ENCODE measurements around the gene NPAS4.
"Not testable (repeated sequence)": the region's sequence is repeated elsewhere in the genome, so short reads cannot be mapped to it uniquely, and the experiment has no call there.

The NPAS4 gene

GRCh38 chr11:66462010-66462409, 41.2 kb downstream of the NPAS4 start:
- Histone ChIP-seq H3K79me1 (replicated peaks; ENCODE audit: low read length, poor library complexity, severe bottlenecking) (no peaks in the 10 kb centered on the region), H3K4me1 (ENCODE audit: control insufficient read depth, insufficient read depth, low read depth, low read length) (peaks cover 7% of the 10 kb centered on the region), H3K36me3 (ENCODE audit: control insufficient read depth in 1 of 2, insufficient read depth in 2 of 2, low read depth in 1 of 2, low read length in 2 of 2) (no peaks in the 10 kb centered on the region), H3K4me3 (ENCODE audit: insufficient read depth in 1 of 2, low read depth in 1 of 2, low read length in 2 of 2) (no peak overlapping the region), H3K4ac (ENCODE audit: low read depth in 1 of 2, low read length in 2 of 2) (no peak overlapping the region), H2AFZ (ENCODE audit: low read depth, low read length) (no peak overlapping the region), H2AK5ac (ENCODE audit: low read length, severe bottlenecking) (no peak overlapping the region), H4K8ac (ENCODE audit: low read length) (no peak overlapping the region), H3K9ac (ENCODE audit: low read length) (no peak overlapping the region), H3K27me3 (ENCODE audit: control insufficient read depth in 1 of 2, insufficient read depth in 1 of 2, low read length in 2 of 2) (peaks cover 0 to 10% of the 10 kb centered on the region in 2 experiments), H3K4me2 (ENCODE audit: low read length, poor library complexity, severe bottlenecking) (no peak overlapping the region), H2BK12ac (ENCODE audit: low read length in 2 of 2) (no peak overlapping the region), H3K27ac (ENCODE audit: low read length, poor library complexity, severe bottlenecking) (no peak overlapping the region), H3K14ac (ENCODE audit: low read length in 2 of 2) (no peak overlapping the region), H4K91ac (ENCODE audit: low read length) (no peak overlapping the region), H2BK15ac (ENCODE audit: low read depth, poor library complexity, severe bottlenecking) (no peak overlapping the region), H2BK120ac (ENCODE audit: low read depth, low read length) (no peak overlapping the region), H3K18ac (ENCODE audit: low read depth in 1 of 2, low read length in 2 of 2) (no peak overlapping the region), H2BK5ac (ENCODE audit: low read depth, low read length, poor library complexity, severe bottlenecking) (no peak overlapping the region), H3K9me3 (ENCODE audit: control insufficient read depth, low read length) (no peaks in the 10 kb centered on the region), H3K23ac (ENCODE audit: low read length in 2 of 2) (no peak overlapping the region)
- no peak for DNase-seq

GRCh38 chr11:66462911-66463310, 42.1 kb downstream of the NPAS4 start:
- H2AFZ ChIP-seq (ENCODE audit: low read depth, low read length) = no peak overlapping the region
- no peak overlapping the region for H2AK5ac ChIP-seq (ENCODE audit: low read length, severe bottlenecking)
- no peak overlapping the region for H3K23ac ChIP-seq (ENCODE audit: low read length in 2 of 2)
- H4K91ac ChIP-seq (ENCODE audit: low read length) = no peak overlapping the region
- H2BK5ac ChIP-seq (ENCODE audit: low read depth, low read length, poor library complexity, severe bottlenecking) = no peak overlapping the region
- H2BK12ac ChIP-seq (ENCODE audit: low read length in 2 of 2) = no peak overlapping the region
- H3K14ac ChIP-seq (ENCODE audit: low read length in 2 of 2) = no peak overlapping the region
- peaks cover 0 to 10% of the 10 kb centered on the region in 2 experiments for H3K27me3 ChIP-seq (ENCODE audit: control insufficient read depth in 1 of 2, insufficient read depth in 1 of 2, low read length in 2 of 2)
- H3K4ac ChIP-seq (ENCODE audit: low read depth in 1 of 2, low read length in 2 of 2) = no peak overlapping the region
- peaks cover 14% of the 10 kb centered on the region for H3K4me1 ChIP-seq (ENCODE audit: control insufficient read depth, insufficient read depth, low read depth, low read length)
- H3K9me3 ChIP-seq (ENCODE audit: control insufficient read depth, low read length) = no peaks in the 10 kb centered on the region
- no peak overlapping the region for H3K4me3 ChIP-seq (ENCODE audit: insufficient read depth in 1 of 2, low read depth in 1 of 2, low read length in 2 of 2)
- no peak overlapping the region for H4K8ac ChIP-seq (ENCODE audit: low read length)
- H3K36me3 ChIP-seq (ENCODE audit: control insufficient read depth in 1 of 2, insufficient read depth in 2 of 2, low read depth in 1 of 2, low read length in 2 of 2) = no peaks in the 10 kb centered on the region
- H3K4me2 ChIP-seq (ENCODE audit: low read length, poor library complexity, severe bottlenecking) = no peak overlapping the region
- WGBS = 92% methylated on average over 3 of the region's 3 CpGs
- peaks cover 6% of the 10 kb centered on the region for H3K79me1 ChIP-seq (replicated peaks; ENCODE audit: low read length, poor library complexity, severe bottlenecking)
- no peak overlapping the region for H2BK15ac ChIP-seq (ENCODE audit: low read depth, poor library complexity, severe bottlenecking)
- H3K18ac ChIP-seq (ENCODE audit: low read depth in 1 of 2, low read length in 2 of 2) = no peak overlapping the region
- DNase-seq = no peak
- H3K27ac ChIP-seq (ENCODE audit: low read length, poor library complexity, severe bottlenecking) = no peak overlapping the region
- H2BK120ac ChIP-seq (ENCODE audit: low read depth, low read length) = no peak overlapping the region
- H3K9ac ChIP-seq (ENCODE audit: low read length) = no peak overlapping the region

- not testable (repeated sequence) for H3K79me1 ChIP-seq (replicated peaks; ENCODE audit: low read length, poor library complexity, severe bottlenecking); H3K9me3 ChIP-seq (ENCODE audit: control insufficient read depth, low read length); H2BK15ac ChIP-seq (ENCODE audit: low read depth, poor library complexity, severe bottlenecking); H2AK5ac ChIP-seq (ENCODE audit: low read length, severe bottlenecking); H2BK12ac ChIP-seq (ENCODE audit: low read length in 2 of 2); H2BK120ac ChIP-seq (ENCODE audit: low read depth, low read length); H2BK5ac ChIP-seq (ENCODE audit: low read depth, low read length, poor library complexity, severe bottlenecking); H2AFZ ChIP-seq (ENCODE audit: low read depth, low read length); H3K18ac ChIP-seq (ENCODE audit: low read depth in 1 of 2, low read length in 2 of 2); H3K27ac ChIP-seq (ENCODE audit: low read length, poor library complexity, severe bottlenecking); DNase-seq; H3K23ac ChIP-seq (ENCODE audit: low read length in 2 of 2); H4K8ac ChIP-seq (ENCODE audit: low read length); H3K9ac ChIP-seq (ENCODE audit: low read length); H4K91ac ChIP-seq (ENCODE audit: low read length); H3K14ac ChIP-seq (ENCODE audit: low read length in 2 of 2); H3K27me3 ChIP-seq (ENCODE audit: control insufficient read depth in 1 of 2, insufficient read depth in 1 of 2, low read length in 2 of 2); H3K36me3 ChIP-seq (ENCODE audit: control insufficient read depth in 1 of 2, insufficient read depth in 2 of 2, low read depth in 1 of 2, low read length in 2 of 2); H3K4me2 ChIP-seq (ENCODE audit: low read length, poor library complexity, severe bottlenecking); H3K4ac ChIP-seq (ENCODE audit: low read depth in 1 of 2, low read length in 2 of 2); H3K4me3 ChIP-seq (ENCODE audit: insufficient read depth in 1 of 2, low read depth in 1 of 2, low read length in 2 of 2)
- peaks cover 14% of the 10 kb centered on the region for H3K4me1 ChIP-seq (ENCODE audit: control insufficient read depth, insufficient read depth, low read depth, low read length)
- 100% methylated on average over 1 of the region's 5 CpGs for WGBS
Observed at GRCh38 chr11:66464116-66464515, 43.3 kb downstream of the NPAS4 start.

GRCh38 chr11:66464916-66465315, 44.1 kb downstream of the NPAS4 start:
- Histone ChIP-seq H4K8ac (ENCODE audit: low read length) (no peak overlapping the region), H3K14ac (ENCODE audit: low read length in 2 of 2) (no peak overlapping the region), H2BK5ac (ENCODE audit: low read depth, low read length, poor library complexity, severe bottlenecking) (no peak overlapping the region), H3K79me1 (replicated peaks; ENCODE audit: low read length, poor library complexity, severe bottlenecking) (peaks cover 6% of the 10 kb centered on the region), H2AK5ac (ENCODE audit: low read length, severe bottlenecking) (no peak overlapping the region), H2AFZ (ENCODE audit: low read depth, low read length) (no peak overlapping the region), H3K4ac (ENCODE audit: low read depth in 1 of 2, low read length in 2 of 2) (no peak overlapping the region), H3K9ac (ENCODE audit: low read length) (no peak overlapping the region), H4K91ac (ENCODE audit: low read length) (no peak overlapping the region), H3K4me1 (ENCODE audit: control insufficient read depth, insufficient read depth, low read depth, low read length) (peaks cover 14% of the 10 kb centered on the region), H3K9me3 (ENCODE audit: control insufficient read depth, low read length) (no peaks in the 10 kb centered on the region), H2BK12ac (ENCODE audit: low read length in 2 of 2) (no peak overlapping the region), H3K4me3 (ENCODE audit: insufficient read depth in 1 of 2, low read depth in 1 of 2, low read length in 2 of 2) (no peak overlapping the region), H3K18ac (ENCODE audit: low read depth in 1 of 2, low read length in 2 of 2) (no peak overlapping the region), H2BK15ac (ENCODE audit: low read depth, poor library complexity, severe bottlenecking) (no peak overlapping the region), H3K27me3 (ENCODE audit: control insufficient read depth in 1 of 2, insufficient read depth in 1 of 2, low read length in 2 of 2) (no peaks in the 10 kb centered on the region), H2BK120ac (ENCODE audit: low read depth, low read length) (no peak overlapping the region), H3K4me2 (ENCODE audit: low read length, poor library complexity, severe bottlenecking) (no peak overlapping the region), H3K27ac (ENCODE audit: low read length, poor library complexity, severe bottlenecking) (no peak overlapping the region), H3K23ac (ENCODE audit: low read length in 2 of 2) (peak overlapping the region in 1 of 2 experiments; percentile 34), H3K36me3 (ENCODE audit: control insufficient read depth in 1 of 2, insufficient read depth in 2 of 2, low read depth in 1 of 2, low read length in 2 of 2) (no peaks in the 10 kb centered on the region)
- DNase-seq = no peak
- WGBS = 100% methylated on average over 1 of the region's 1 CpG
